Measurements from ENCODE around the gene UBE2G1.

Gene UBE2G1

DNA sequence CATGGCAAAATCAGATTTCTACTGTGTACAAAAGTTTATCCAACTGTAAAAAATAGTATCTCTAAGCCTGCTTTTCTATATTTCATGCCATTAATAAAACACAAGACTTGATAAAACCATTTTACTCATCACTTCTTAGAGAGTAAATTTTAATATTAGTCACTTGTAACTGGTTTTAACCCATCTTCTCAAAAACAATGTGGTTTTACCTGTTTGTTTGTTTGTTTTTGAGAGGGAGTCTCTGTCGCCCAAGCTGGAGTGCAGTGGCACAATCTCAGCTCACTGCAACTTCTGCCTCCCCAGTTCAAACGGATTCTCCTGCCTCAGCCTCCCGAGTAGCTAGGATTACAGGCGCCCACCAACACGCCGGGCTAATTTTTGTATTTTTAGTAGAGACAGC lies 32.1 kb downstream of the UBE2G1 start:
- DNase-seq (ENCODE audit: low read depth): no peak

DNA sequence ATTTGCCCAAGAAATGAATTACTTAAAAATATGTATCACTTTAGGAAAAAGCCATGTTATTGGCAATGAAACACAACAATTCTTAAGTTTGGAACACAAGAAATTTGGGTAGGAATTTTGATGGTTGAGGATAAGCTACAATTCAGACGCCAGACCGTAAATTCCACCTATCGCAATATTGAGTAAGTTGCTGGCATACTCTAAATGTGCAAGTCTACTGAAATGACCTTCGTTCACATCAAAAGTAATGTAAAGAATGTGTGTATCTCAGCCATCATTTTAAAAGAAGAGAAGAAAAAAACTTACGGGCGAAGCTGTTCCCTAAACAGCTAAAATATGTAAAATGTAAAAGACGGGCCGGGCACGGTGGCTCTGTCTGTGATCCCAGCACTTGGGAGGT lies 33.4 kb downstream of the UBE2G1 start:
- no peak for DNase-seq (ENCODE audit: low read depth)

DNA sequence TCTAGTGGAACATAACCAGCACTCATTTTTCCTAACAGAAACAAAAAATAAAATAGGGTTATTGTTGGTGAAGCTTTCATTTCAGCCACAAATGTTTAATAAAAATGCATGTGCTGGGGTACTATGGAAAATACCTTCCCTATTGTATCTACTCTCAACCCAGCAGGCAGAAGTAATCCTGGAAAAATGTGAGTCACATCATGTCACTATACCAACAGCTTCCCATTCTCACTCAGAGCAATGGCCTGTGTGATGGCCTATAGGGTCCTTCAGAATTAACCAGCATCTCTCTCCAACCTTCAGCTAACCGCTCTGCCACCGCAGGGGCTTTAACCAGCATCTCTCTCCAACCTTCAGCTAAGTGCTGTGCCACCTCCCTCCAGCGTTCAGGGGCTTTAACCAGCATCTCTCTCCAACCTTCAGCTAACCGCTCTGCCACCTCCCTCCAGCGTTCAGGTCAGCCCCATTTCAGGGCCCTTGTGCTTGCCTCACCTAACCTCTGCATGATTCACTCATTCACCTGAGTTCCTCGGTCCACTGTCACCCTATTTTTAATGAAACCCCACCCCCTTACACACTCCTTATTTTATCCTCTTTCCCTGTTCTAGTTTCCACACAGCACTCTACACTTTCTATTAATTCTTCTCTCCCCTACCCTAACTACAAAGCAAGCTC lies 34.0 kb downstream of the UBE2G1 start:
- no peak for DNase-seq (ENCODE audit: low read depth)

DNA sequence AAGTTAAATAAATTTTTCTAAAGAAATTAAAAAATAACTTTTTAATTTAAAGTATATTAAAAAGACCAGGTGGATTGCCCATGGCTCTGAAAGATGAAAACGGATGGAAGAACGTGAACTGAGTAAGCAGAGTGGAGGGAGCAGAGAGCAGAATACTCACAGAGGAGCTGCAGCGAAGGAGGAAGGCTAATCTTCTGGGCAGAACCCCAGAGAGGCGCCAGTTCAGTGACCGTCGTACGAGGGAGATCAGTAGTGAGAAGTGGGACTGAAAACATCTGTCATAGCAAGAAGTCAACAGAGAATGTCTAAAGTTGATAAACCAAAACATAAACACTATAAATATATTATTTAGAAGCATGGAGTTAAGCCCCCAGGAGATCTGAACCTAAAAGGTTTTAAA lies 34.9 kb downstream of the UBE2G1 start:
- no peak for DNase-seq (ENCODE audit: low read depth)

DNA sequence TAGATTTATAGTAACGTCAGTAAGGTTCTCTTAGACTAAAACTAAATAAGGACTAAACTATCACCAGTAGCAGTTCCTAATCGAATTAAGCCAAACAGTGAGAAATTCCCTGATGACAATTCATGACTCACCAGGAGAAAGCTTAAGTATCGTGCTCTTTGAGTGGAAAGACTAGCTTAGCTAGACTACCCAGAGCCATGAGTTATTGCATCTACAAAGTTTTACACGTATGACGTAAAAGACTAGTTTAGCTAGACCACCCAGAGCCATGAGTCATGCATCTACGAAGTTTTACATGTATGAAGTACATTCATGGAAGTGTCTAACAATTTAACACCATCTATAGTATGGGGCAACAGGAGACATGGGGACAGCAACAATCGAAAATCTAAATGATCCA lies 36.6 kb downstream of the UBE2G1 start:
- DNase-seq (ENCODE audit: low read depth): no peak

DNA sequence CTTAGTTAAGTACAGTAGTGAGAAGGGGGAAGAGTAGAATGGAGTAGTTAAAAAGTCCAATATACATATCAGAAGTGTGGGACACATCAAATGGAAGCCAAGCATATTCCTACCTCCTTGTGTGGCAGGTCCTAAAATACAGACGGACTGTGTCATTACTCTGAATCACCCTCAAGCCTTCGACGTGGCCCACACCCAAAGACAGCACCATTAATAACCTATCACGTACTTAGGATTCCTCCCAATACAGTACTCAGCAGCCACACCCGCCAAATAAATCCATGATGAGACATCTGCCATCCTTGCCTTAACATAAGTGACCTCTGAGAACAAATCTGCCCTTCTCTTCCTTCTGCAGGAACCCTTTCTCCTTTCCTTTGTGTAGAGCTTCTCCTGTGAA lies 38.9 kb downstream of the UBE2G1 start:
- DNase-seq (ENCODE audit: low read depth): no peak

DNA sequence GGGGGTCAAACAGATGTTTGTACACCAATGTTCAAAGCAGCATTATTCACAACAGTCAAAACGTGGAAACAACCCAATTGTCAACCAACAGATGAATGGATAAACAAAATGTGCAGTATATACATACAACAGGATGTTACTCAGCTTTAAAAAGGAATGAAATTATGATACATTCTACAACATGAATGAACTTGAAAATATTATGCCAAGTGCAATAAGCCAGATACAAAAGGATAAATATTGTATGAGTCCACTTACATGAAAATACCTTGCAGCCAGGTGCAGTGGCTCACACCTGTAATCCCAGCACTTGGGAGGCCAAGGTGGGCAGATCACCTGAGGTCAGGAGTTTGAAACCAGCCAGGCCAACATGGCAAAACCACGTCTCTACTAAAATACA lies 39.9 kb downstream of the UBE2G1 start:
- no peak for DNase-seq (ENCODE audit: low read depth)

DNA sequence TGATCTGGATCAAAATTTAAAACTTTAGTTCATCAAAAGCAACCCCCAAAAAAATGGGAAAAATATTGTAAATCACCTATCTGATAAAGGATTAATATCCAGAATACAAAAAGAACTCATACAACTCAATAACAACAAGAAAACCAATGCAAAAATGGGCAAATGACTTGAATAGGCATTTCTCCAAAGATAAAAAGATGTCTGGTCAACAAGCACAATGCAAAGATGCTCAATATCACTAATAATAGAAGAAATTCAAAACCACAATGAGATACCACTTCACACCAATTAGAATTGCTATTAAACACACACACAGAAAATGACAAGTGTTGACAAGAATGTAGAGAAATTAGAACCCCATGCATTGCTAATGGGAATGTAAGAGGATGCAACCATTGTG lies 40.4 kb downstream of the UBE2G1 start:
- no peak for DNase-seq (ENCODE audit: low read depth)

DNA sequence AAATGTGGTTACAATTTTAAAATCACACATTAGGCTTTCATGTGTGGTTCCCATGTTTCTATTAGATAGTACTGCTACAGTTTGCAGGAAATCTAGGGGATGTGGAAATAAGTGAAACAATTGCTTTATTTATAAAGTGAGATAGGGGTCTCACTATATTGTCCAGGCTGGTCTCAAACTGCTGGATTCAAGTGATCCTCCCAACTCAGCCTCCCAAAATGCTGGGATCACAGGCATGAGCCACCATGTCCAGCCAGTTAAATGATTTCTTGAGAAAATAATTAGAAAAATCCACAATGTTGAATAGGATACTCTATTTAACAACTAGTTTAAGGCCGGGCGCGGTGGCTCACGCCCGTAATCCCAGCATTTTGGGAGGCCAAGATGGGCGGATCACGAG lies 42.0 kb downstream of the UBE2G1 start:
- DNase-seq (ENCODE audit: low read depth): no peak

DNA sequence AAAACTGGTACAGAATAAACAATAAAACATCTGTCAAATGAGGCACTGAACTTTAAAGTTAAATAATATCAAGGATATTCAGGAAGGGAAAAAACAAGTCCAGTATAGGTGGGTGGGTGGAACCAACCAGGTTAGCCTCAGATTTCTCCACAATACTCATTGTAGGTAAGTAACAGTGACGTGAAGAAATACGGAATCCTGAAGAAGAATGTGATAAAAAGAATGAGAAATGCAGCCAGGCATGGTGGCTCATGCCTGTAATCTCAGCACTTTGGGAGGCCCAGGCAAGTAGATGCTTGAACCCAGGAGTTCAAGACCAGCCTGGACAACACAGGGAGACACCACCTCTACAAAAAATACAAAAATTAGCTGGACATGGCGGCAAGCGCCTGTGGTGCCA lies 47.3 kb downstream of the UBE2G1 start:
- DNase-seq (ENCODE audit: low read depth): no peak

DNA sequence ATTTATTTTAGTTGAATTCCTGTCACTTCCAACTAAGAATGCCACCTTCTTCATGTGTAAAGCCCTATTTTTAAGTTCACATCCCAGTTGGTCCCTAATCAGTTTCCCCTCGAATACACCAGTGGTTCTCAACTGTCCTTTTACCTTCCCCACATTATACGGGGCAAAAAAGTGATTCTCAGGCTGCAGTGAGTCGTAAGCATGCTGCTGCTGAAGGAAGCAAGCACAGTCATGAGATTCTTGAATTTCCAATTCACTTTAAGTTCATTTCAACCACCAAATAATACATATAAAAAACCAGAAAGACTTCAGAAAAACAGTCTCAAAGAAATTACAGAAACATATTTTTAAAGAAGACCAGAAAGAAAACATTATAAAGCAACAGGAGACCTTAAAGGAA lies 47.9 kb downstream of the UBE2G1 start:
- no peak for DNase-seq (ENCODE audit: low read depth)

DNA sequence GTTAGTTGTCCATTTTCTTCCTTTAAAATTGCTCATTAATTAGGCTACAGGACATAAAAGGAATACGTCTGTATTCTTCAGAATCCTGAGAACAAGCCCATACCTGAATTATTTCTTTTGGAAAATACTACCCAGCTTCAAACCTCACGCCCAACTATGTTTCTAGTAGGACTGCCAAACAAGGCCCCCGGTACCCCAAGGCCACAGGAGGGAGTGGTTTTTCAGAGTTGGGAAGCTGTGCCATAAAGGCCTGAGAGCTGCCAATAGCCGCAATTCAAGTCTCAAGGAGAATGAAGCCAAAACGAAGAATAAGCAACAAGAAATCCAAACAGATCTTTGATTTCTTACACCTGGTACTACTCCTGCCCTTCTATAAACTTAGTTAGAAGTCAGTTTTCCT lies 48.3 kb downstream of the UBE2G1 start:
- DNase-seq (ENCODE audit: low read depth): no peak

DNA sequence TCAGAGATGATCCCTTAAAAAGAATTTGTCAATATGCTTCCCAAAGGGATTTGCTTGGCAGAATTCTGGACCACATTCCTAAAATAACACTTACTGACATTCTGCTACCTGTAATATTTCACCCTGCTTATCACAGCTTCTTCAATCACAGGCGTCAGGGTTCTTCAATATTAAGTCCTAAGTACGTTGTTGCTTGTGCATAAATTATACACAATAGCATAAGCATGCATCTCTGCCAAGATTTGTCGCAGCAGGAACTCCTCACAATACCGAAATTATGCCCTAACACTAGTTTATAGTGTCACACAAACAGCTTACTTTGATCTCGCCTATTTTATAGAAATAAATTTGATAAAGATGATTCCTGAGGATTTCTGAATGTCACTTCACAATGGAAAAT lies 48.9 kb downstream of the UBE2G1 start:
- no peak for DNase-seq (ENCODE audit: low read depth)

DNA sequence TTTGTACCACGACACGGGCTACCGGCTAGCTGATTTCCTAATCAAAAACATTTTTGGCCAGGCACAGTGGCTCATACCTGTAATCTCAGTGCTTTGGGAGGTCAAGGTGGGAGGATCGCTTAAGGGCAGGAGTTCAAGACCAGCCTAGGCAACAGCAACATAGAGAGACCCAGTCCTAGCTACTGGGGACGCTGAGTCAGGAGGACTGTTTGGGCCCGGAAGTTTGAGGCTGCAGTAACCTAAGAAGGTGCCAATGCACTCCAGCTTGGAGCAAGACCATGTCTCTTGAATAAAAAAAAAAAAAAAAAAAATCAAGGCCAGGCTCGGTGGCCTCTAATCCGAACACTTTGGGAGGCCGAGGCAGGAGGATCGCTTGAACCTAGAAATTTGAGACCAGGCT lies 49.8 kb downstream of the UBE2G1 start:
- no peak for DNase-seq (ENCODE audit: low read depth)

DNA sequence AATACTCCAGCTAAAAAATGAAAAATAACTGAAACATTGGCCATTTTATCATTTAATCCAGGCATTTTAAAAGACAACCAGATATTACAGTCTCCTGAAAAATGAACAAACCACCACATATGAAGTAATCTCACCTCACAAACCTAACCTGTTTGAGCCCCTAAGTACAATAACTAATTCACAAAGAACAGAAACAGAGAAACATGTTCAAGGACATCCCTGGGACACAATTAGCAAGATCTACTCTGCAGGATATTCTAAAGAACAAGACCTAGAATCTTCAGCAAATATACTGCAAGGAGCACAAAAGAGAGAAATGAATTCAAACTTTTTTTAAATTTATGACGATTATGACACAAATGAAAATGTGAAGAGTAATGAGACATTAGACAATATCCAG lies 51.9 kb downstream of the UBE2G1 start:
- DNase-seq (ENCODE audit: low read depth): no peak

DNA sequence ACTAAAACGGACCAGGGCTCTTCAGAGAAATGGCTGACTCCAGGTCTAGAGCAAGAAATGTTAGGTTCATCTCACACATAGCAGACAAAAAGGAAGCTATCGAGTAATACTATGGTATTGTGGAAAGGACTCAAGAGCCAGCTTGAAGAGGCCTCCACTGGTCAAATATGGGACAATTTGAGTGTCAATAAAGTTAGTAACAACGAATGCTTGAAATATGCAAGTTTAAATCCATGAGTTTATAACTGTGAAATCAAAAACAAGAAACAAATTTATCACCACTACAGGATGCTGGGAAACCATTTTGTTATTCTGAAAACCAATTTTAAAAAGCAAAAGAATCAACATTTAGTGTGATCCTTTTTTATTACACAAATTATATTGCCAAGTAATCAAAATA lies 52.3 kb downstream of the UBE2G1 start:
- DNase-seq (ENCODE audit: low read depth): no peak

DNA sequence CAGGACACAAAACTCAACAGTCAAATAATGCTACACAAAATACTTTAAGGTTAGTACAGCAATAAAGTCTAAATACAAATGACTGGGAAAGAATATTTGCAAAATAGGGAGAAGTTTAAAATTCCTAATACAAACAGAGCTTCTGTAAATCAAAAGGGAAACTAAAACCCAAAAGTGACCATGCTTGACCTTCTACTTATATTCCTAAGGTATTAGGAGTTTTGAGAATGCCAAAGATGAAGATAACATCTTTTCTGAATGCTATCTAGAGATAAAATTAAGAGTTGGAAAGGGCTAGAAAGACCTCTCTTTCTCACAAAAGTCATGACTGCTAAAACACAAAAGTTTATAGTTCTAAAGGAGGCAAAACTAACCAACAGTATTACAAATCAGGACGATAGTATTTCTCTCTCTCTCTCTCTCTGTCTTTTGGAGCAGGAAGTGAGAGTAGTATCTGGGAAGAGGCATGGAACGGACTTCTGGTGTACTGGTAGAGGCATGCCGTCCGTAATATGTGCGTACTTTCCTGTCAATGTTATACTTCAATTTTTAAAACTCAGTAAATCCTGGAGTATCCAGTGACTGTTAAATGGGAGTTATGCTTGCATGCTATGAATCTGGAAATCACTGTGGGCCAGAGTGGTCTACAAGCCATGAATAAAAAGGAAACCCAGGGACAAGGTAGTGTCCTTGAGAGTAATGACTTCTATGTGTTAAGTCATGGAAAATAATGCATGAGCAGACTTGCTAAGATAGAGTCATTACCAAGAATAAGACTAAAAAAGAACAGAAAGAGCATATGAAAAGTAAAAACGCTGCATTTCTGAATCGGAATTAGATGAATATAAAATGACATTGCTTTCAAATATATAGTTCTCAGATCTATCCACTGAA lies 53.0 kb downstream of the UBE2G1 start:
- no peak for DNase-seq (ENCODE audit: low read depth)

DNA sequence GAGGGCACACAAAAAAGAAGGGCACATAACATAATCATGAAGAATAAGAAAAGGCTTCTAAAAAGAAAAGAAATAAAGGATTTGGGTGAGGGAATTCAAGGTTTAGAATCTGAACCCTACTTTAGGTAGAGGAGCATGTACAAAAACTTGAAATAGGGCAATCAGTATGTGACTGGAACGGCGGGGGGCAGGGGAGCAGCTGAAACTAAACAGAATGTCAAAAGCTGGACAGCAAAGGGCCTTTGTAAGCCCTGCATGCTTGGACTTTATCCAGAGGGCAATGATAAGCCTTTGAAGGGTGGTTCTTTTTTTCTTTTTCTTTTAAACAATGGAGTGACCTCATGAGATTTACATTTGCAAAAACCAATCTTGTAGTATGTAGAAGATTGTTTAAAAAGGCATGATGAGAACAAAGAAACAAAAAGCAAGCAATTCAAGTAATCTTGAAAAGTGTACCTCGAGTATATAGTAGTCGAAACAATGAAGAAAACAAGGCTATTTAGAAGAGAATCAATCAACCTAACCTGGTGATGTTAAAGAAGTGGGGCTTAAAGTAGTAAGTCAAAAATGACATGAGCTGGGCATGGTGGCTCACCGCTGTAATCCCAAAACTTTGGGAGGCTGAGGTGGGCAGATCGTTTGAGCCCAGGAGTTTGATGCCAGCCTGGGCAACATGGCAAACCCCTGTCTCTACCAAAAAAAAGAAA lies 56.0 kb downstream of the UBE2G1 start:
- DNase-seq (ENCODE audit: low read depth): no peak

DNA sequence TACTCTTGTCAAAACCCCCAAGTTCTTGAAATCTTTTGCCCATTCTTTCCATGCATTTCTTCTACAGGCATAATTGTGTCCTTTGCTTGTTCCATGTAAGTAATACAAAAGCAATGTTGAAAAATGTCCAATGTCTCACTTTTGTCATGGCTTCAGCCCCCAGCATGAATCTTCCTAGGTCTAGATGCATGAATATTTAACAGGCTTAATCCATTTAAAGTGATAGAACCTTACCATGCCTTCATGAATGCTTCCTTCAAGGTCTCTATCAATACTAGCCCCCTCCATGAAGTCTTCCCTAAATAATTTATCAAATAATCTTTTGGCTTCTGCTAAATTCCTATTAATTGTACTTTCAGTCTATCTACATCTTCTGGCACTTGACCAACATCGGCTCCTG lies 56.6 kb downstream of the UBE2G1 start:
- DNase-seq (ENCODE audit: low read depth): no peak

DNA sequence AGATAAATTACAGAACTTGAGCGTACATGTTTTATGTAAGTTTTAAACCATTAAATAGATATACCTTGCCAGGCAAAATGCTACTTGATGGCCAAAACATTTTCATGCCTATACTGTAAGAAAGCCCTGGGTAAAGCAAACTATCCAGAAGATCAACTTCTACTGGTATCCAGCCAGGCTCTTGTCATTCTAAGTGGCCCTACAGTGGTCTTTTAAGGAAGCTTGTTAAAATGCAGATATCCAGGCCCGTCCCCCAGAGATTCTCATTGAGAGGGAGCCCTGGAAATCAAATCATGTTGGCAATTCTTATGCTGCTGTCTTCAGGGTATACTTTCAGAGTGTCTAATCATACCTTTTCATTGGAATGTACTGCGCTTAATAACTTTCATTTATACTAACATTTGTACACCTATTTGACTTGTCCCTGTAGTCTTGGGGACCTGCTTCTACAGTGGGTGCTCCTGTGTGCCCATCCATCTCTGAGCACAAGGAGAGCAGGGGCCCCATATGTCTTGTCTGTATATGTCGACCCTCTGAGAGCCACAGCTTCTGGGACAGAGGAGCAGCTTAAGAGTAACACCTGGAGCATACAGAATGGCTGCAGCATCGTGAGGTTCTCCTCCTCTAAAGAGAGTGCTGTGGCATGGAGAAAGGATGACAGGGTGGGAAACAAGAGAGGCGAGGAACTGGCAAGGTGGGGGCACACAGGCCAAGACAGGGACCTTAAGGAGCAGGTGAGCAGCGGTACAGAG lies 59.1 kb downstream of the UBE2G1 start:
- no peak for DNase-seq (ENCODE audit: low read depth)

DNA sequence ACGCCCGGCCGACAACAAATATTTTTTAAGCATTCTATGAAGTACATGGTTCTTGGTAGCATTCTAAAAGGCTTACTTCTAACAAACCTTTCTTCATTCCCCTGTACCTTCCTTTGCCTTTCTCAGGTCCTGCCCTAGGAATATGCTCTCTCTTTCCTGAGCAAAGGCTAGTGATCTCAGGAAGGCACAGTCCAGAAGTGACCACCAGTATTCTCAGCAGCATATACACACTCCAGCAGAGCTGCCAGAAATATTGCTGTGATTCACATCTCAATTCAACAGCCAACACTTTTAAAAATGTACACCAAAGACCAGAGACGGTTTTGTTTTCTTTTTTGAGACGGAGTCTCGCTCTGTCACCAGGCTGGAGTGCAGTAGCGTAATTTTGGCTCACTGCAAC lies 61.3 kb downstream of the UBE2G1 start:
- no peak for DNase-seq (ENCODE audit: low read depth)

DNA sequence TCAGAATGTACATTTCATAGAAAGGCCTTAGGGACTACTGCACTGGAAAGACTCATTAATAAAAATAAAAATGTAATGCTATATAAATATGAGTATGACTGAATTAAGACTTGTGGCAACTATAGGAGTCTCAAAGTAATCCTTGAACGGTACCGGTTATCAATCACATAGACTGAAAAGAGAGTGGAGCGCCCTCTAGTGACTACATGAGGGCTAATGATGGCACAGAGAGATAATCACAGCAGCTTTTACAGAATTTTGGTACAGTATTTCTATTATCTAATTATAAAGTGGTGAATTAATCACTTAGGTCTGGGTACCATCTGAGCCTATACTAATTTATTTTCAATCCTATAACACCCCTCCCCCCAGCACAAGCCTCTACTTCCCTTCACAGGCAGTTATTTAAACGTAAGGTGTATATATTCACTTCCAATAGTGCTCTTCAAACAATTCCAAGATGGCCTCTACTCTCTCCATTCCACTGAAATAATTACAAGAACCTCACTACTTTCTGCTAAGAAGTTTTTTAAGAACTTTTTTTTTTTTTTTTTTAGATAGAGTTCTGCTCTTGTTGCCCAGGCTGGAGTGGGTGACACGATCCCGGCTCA lies 62.0 kb downstream of the UBE2G1 start:
- no peak for DNase-seq (ENCODE audit: low read depth)
